GM12878 (cell line): Measurements from ENCODE around the gene CCDC83. TPM values are rescaled to one million over a fixed set of nuclear protein-coding genes. Genes with fewer than 3 reads are reported as not detected.

ENCODE experiments used
- ATAC-seq: fragments of 200-7000 bp; cut with Tn5 transposase; 3 replicates; pipeline ENCODE4 v1.9.1; 2020; ENCODE audit warnings: mild to moderate bottlenecking, moderate library complexity
- BruUV-seq: library from RNA; stranded (reverse); fragments of 400-500 nt; replicated peaks from 2 replicates; lab custom pipeline; 2021; lab: Mats Ljungman, UMichigan
- CTCF ChIA-PET: fragments of 300-600 bp; sonication (Branson Sonifier 250); formaldehyde crosslinking; extraction: SDS; loops from one replicate; lab custom pipeline; 2021; ENCODE audit warnings: inconsistent platforms; lab: Yijun Ruan, JAX
- POLR2A ChIA-PET: fragments of 350-600 bp; formaldehyde crosslinking; extraction: SDS; loops from one replicate; lab custom pipeline; 2021; ENCODE audit warnings: inconsistent platforms; lab: Charles Lee
- RAD21 ChIA-PET: fragments of 300-600 bp; sonication (Branson Sonifier 250); formaldehyde crosslinking; loops from one replicate; lab custom pipeline; 2023; ENCODE audit warnings: antibody characterized with exemption; ENCODE audit not compliant: unreplicated experiment; lab: Charles Lee
- SMC1A ChIA-PET: fragments of 300-600 bp; sonication (Branson Sonifier 250); formaldehyde crosslinking; loops from one replicate; lab custom pipeline; 2023; ENCODE audit not compliant: unreplicated experiment, uncharacterized antibody; lab: Charles Lee
- DNase-seq: peaks from one replicate; pipeline ENCODE4 v3.0.0-alpha.2; 2011; ENCODE audit warnings: low read depth, low spot score
- FAIRE-seq: peaks from 3 replicates; lab custom pipeline; 2011; peaks lifted over from hg19 to GRCh38; lab: Jason Lieb, UNC
- H2AFZ ChIP-seq: 2 replicates; pipeline ENCODE4 v1.6.0; 2011; ENCODE audit warnings: low read depth, low read length, control low read depth; ENCODE audit not compliant: control insufficient read depth
- H3K27ac ChIP-seq: 2 replicates; pipeline ENCODE4 v1.5.1; 2011; ENCODE audit warnings: control low read depth; ENCODE audit not compliant: control insufficient read depth, insufficient read depth
- H3K27me3 ChIP-seq, 2 experiments: replicated peaks in 1 of 2; 2 replicates each; pipeline versions ENCODE4 v1.6.0 to v1.6.1; 2011; ENCODE audit warnings: low read length in 1 of 2; ENCODE audit not compliant: control insufficient read depth in 2 of 2, insufficient read depth in 2 of 2
- H3K36me3 ChIP-seq, 2 experiments: 2 replicates each; pipeline ENCODE4 v1.5.1; 2011; ENCODE audit warnings: low read length in 1 of 2; ENCODE audit not compliant: control insufficient read depth in 2 of 2, insufficient read depth in 2 of 2
- H3K4me1 ChIP-seq: 2 replicates; pipeline ENCODE4 v1.6.1; 2011; ENCODE audit warnings: mild to moderate bottlenecking, low read length, moderate library complexity, mixed read lengths; ENCODE audit not compliant: control insufficient read depth, insufficient read depth
- H3K4me2 ChIP-seq: 2 replicates; pipeline ENCODE4 v1.6.0; 2011; ENCODE audit warnings: control low read depth; ENCODE audit not compliant: control insufficient read depth, insufficient read depth
- H3K4me3 ChIP-seq: fragments of 200-600 bp; sonication (generic); 2 replicates; pipeline ENCODE4 v1.5.1; 2016
- H3K79me2 ChIP-seq: 2 replicates; pipeline ENCODE4 v1.6.0; 2011; ENCODE audit warnings: low read length; ENCODE audit not compliant: control insufficient read depth, insufficient read depth
- H3K9ac ChIP-seq: 2 replicates; pipeline ENCODE4 v1.8.0; 2011; ENCODE audit warnings: low read length, control low read depth, mixed read lengths; ENCODE audit not compliant: control insufficient read depth, insufficient read depth
- H3K9me3 ChIP-seq: replicated peaks from 3 replicates; pipeline ENCODE4 v1.5.1; 2011; ENCODE audit warnings: mild to moderate bottlenecking, low read length; ENCODE audit not compliant: control insufficient read depth, insufficient read depth
- H4K20me1 ChIP-seq: 2 replicates; pipeline ENCODE4 v1.6.0; 2011; ENCODE audit not compliant: control insufficient read depth, insufficient read depth
- CBX3 ChIP-seq: fragments of 200-600 bp; sonication (generic); IDR thresholded peaks from 2 replicates; pipeline ENCODE4 v1.6.1; 2016; ENCODE audit warnings: low read depth, borderline replicate concordance
- FOXM1 ChIP-seq: IDR thresholded peaks from 2 replicates; pipeline ENCODE4 v1.6.1; 2012; ENCODE audit warnings: low read depth, mild to moderate bottlenecking, inconsistent platforms, low read length, moderate library complexity
- HCFC1 ChIP-seq: fragments of 150-350 bp; IDR thresholded peaks from 2 replicates; pipeline ENCODE4 v1.6.1; 2014; ENCODE audit warnings: low read length
- HDGF ChIP-seq: fragments of 450-650 bp; IDR thresholded peaks from 2 replicates; pipeline ENCODE4 v1.6.1; 2016; ENCODE audit warnings: antibody characterized with exemption
- PAX5 ChIP-seq: IDR thresholded peaks from 2 replicates; pipeline ENCODE4 v1.6.1; 2011; ENCODE audit warnings: low read depth, low read length, borderline replicate concordance
- RELB ChIP-seq: fragments of 450-650 bp; IDR thresholded peaks from 2 replicates; pipeline ENCODE4 v1.6.1; 2017; ENCODE audit warnings: low read depth, mild to moderate bottlenecking, moderate library complexity
- TCF3 ChIP-seq: IDR thresholded peaks from 2 replicates; pipeline ENCODE4 v1.6.1; 2012; ENCODE audit warnings: low read depth, mild to moderate bottlenecking, low read length, borderline replicate concordance; ENCODE audit not compliant: insufficient read depth
- ZBTB33 ChIP-seq: fragments of 450-650 bp; IDR thresholded peaks from 2 replicates; pipeline ENCODE4 v1.6.1; 2017; ENCODE audit warnings: mild to moderate bottlenecking
- WGBS: methylation state at CpG from one replicate; pipeline ENCODE4 v1.1.6; 2016; ENCODE audit warnings: low lambda C conversion rate; ENCODE audit not compliant: insufficient replicate concordance, insufficient coverage; ENCODE audit errors: missing lambda C conversion rate; 5-methylcytosine and 5-hydroxymethylcytosine counted together
- in situ Hi-C: fragments of 300-500 bp; cut with MboI; formaldehyde crosslinking; loops from 9 replicates; pipeline ENCODE4 v1.14.3; 2018; ENCODE audit warnings: mixed read lengths
- intact Hi-C: fragments of 100-400 bp; cut with micrococcal nuclease; formaldehyde crosslinking; loops from one replicate; pipeline ENCODE4 v1.14.2; 2022; ENCODE audit not compliant: unreplicated experiment
- polyA plus RNA-seq, 11 experiments: library from polyadenylated mRNA; depleted of rRNA in 4 of 11; unstranded in 6 of 11; stranded (reverse) in 5 of 11; fragments of >200 nt; fragmentation: Nextera tagmentation in 4 of 11; fragmentation: Illumina TruSeq in 1 of 11; extraction: Ambion mirVana in 4 of 11; extraction: Trizol in 1 of 11; gene quantifications; 1 replicate in 1 of 11; 2 replicates in 10 of 11; pipeline versions ENCODE4 v1.2.1 to v1.2.3, GENCODE V29; 2011 to 2016; ENCODE audit warnings: inconsistent platforms in 2 of 11, missing spikeins in 2 of 11, low read depth in 1 of 11
- total RNA-seq, 4 experiments: library from RNA; depleted of rRNA in 3 of 4; stranded (reverse); fragments of >200 nt in 3 of 4; fragmentation: Illumina TruSeq in 1 of 4; extraction: Trizol in 1 of 4; gene quantifications; 2 replicates each; pipeline versions ENCODE4 v1.2.1 to v1.2.3, GENCODE V29; 2013 to 2021

CCDC83 gene
- total and polyA plus RNA-seq, 10 of the 15 experiments (the other 5 are each of a cell fraction or from before 2014, with no cell fraction given): not detected

- TF ChIP-seq RELB (no peak), ZBTB33 (no peak), PAX5 (no peak), FOXM1 (no peak), HCFC1 (no peak), CBX3 (no peak)
Observed at GRCh38 chr11:85855341-85855656, at the start of gene CCDC83 (continued).

GRCh38 chr11:85805387-85805786 lies 49.8 kb upstream of the CCDC83 start:
- in situ Hi-C loops (no loop called here), intact Hi-C loops (no loop called here)
- ChIA-PET RAD21 (no interaction called here), SMC1A (interaction anchor here (1.0 kb wide), 1 partner anchor 9 kb away, joined by 3 read pairs; no protein-coding TSS in a partner anchor), CTCF (no interaction called here), POLR2A (no interaction called here)
- no peak overlapping the region for H2AFZ ChIP-seq
- no peaks in the 10 kb centered on the region for H3K9me3 ChIP-seq
- H3K36me3 ChIP-seq: no peaks in the 10 kb centered on the region
- DNase-seq: no peak
- H4K20me1 ChIP-seq: no peaks in the 10 kb centered on the region
- no peak overlapping the region for H3K4me2 ChIP-seq
- no peak for ATAC-seq
- H3K9ac ChIP-seq: no peak overlapping the region
- TF ChIP-seq HDGF (no peak), TCF3 (no peak)
- H3K4me3 ChIP-seq: no peak overlapping the region
- no peaks in the 10 kb centered on the region for H3K4me1 ChIP-seq
- WGBS: 0% methylated on average over 1 of the region's 1 CpG
- no peak for FAIRE-seq
- H3K27me3 ChIP-seq: peaks cover 8 to 12% of the 10 kb centered on the region in 2 experiments
- no peaks in the 10 kb centered on the region for H3K79me2 ChIP-seq
- H3K27ac ChIP-seq: no peak overlapping the region
- BruUV-seq: no TSS peak
